GM23338 (cell line): ENCODE data around the gene SH3RF3. TPM values are rescaled to one million over a fixed set of nuclear protein-coding genes. Genes with fewer than 3 reads are reported as not detected.

Experiments used
- ATAC-seq: fragments of 200-7000 bp; cut with Tn5 transposase; 3 replicates; pipeline ENCODE4 v1.9.1; 2020
- DNase-seq: peaks from one replicate; pipeline ENCODE4 v3.0.0-alpha.2; 2015; ENCODE audit warnings: low spot score
- H2AFZ ChIP-seq: fragments of 200-600 bp; sonication (generic); 2 replicates; pipeline ENCODE4 v1.8.0; 2016; ENCODE audit warnings: antibody characterized with exemption, mild to moderate bottlenecking, moderate library complexity
- H3F3A ChIP-seq: fragments of 200-600 bp; sonication (generic); replicated peaks from 2 replicates; pipeline ENCODE4 v1.8.0; 2017; ENCODE audit warnings: antibody characterized with exemption, mixed run types, low read depth
- H3K27ac ChIP-seq: fragments of 200-600 bp; sonication (generic); 2 replicates; pipeline ENCODE4 v1.6.1; 2016; ENCODE audit warnings: low read depth
- H3K27me3 ChIP-seq: fragments of 200-600 bp; sonication (generic); 2 replicates; pipeline ENCODE4 v1.8.0; 2016; ENCODE audit warnings: mild to moderate bottlenecking, mixed run types, moderate library complexity; ENCODE audit not compliant: insufficient read depth
- H3K36me3 ChIP-seq: fragments of 200-600 bp; sonication (generic); 2 replicates; pipeline ENCODE4 v1.8.0; 2016; ENCODE audit warnings: mild to moderate bottlenecking; ENCODE audit not compliant: insufficient read depth
- H3K4me1 ChIP-seq: fragments of 200-600 bp; sonication (generic); 2 replicates; pipeline ENCODE4 v1.8.0; 2016; ENCODE audit warnings: mild to moderate bottlenecking, moderate library complexity; ENCODE audit not compliant: insufficient read depth
- H3K4me2 ChIP-seq: fragments of 200-600 bp; sonication (generic); 2 replicates; pipeline ENCODE4 v1.7.1; 2017; ENCODE audit warnings: mixed run types
- H3K4me3 ChIP-seq: fragments of 200-600 bp; sonication (generic); 2 replicates; pipeline ENCODE4 v1.6.1; 2016; ENCODE audit warnings: mixed run types
- H3K79me2 ChIP-seq: fragments of 200-600 bp; sonication (generic); replicated peaks from 2 replicates; pipeline ENCODE4 v1.8.0; 2017; ENCODE audit warnings: mild to moderate bottlenecking; ENCODE audit not compliant: insufficient read depth
- H3K9me2 ChIP-seq: fragments of 200-600 bp; sonication (generic); 2 replicates; pipeline ENCODE4 v1.8.0; 2017; ENCODE audit not compliant: insufficient read depth
- H4K20me1 ChIP-seq: fragments of 200-600 bp; sonication (generic); replicated peaks from 2 replicates; pipeline ENCODE4 v1.8.0; 2017; ENCODE audit warnings: mild to moderate bottlenecking; ENCODE audit not compliant: insufficient read depth
- H3K27ac Mint-ChIP-seq: 2 replicates; pipeline ENCODE4 v1.8.0; 2020; ENCODE audit warnings: inconsistent platforms, mild to moderate bottlenecking, moderate library complexity, mixed read lengths
- H3K27me3 Mint-ChIP-seq: 3 replicates; pipeline ENCODE4 v1.8.0; 2022; ENCODE audit warnings: low read depth, mild to moderate bottlenecking, moderate library complexity, mixed read lengths, inconsistent platforms; ENCODE audit not compliant: insufficient read depth, poor library complexity
- H3K36me3 Mint-ChIP-seq: 3 replicates; pipeline ENCODE4 v1.8.0; 2021; ENCODE audit warnings: low read depth, mild to moderate bottlenecking, inconsistent platforms, moderate library complexity, mixed read lengths
- H3K4me1 Mint-ChIP-seq: 3 replicates; pipeline ENCODE4 v1.8.0; 2020; ENCODE audit warnings: mild to moderate bottlenecking, inconsistent platforms, mixed read lengths
- H3K4me3 Mint-ChIP-seq: 3 replicates; pipeline ENCODE4 v1.8.0; 2021; ENCODE audit warnings: moderate library complexity, mild to moderate bottlenecking, inconsistent platforms, mixed read lengths
- H3K9me3 Mint-ChIP-seq: 3 replicates; pipeline ENCODE4 v1.8.0; 2020; ENCODE audit warnings: moderate library complexity, mild to moderate bottlenecking, inconsistent platforms, mixed read lengths
- CREB1 ChIP-seq: fragments of 250-450 bp; sonication (Bioruptor Pico); IDR thresholded peaks from 2 replicates; pipeline ENCODE4 v1.5.0; 2020; ENCODE audit warnings: low read depth, mild to moderate bottlenecking, moderate library complexity
- EZH2phosphoT487 ChIP-seq: fragments of 200-600 bp; sonication (generic); IDR thresholded peaks from one replicate; pipeline ENCODE4 v1.8.1; 2018; ENCODE audit warnings: antibody characterized with exemption; ENCODE audit not compliant: unreplicated experiment
- JUNB ChIP-seq: IDR thresholded peaks from one replicate; pipeline ENCODE4 v1.6.1; 2016; ENCODE audit warnings: antibody characterized with exemption; ENCODE audit not compliant: unreplicated experiment
- NANOG ChIP-seq: IDR thresholded peaks from 2 replicates; pipeline ENCODE4 v1.6.1; 2016; ENCODE audit warnings: antibody characterized with exemption, borderline replicate concordance
- POLR2AphosphoS5 ChIP-seq: IDR thresholded peaks from 2 replicates; pipeline ENCODE4 v1.6.1; 2016; ENCODE audit warnings: antibody characterized with exemption, low read depth
- STAT1 ChIP-seq: IDR thresholded peaks from one replicate; pipeline ENCODE4 v1.6.1; 2016; ENCODE audit warnings: antibody characterized with exemption; ENCODE audit not compliant: unreplicated experiment
- ZNF114 ChIP-seq: fragments of 250-450 bp; sonication (Bioruptor Pico); IDR thresholded peaks from 2 replicates; pipeline ENCODE4 v1.5.0; 2020; ENCODE audit warnings: mild to moderate bottlenecking, moderate library complexity
- ZNF331 ChIP-seq: fragments of 250-450 bp; sonication (Bioruptor Pico); IDR thresholded peaks from 2 replicates; pipeline ENCODE4 v1.5.0; 2020; ENCODE audit warnings: low read depth, mild to moderate bottlenecking, moderate library complexity
- polyA plus RNA-seq: library from polyadenylated mRNA; unstranded; fragments of >200 nt; fragmentation: Nextera tagmentation; extraction: Ambion mirVana; gene quantifications from 2 replicates; pipeline ENCODE4 v1.2.1, GENCODE V29; 2016
- total RNA-seq: library from RNA; depleted of rRNA; stranded (reverse); fragments of >200 nt; shearing (Covaris generic); gene quantifications from 2 replicates; pipeline ENCODE4 v1.2.3, GENCODE V29; 2014
- TF ChIP-seq, protein P1 (sequence below), 2 experiments: fragments of 200-600 bp in 1 of 2; sonication (generic) in 1 of 2; conservative IDR thresholded peaks; 2 replicates each; pipeline versions ENCODE4 v1.5.1 to v1.6.1; 2016 to 2017; ENCODE audit warnings: antibody characterized with exemption in 2 of 2, low read depth in 2 of 2, mild to moderate bottlenecking in 2 of 2, moderate library complexity in 1 of 2
- TF ChIP-seq, protein P2 (sequence below): IDR thresholded peaks from one replicate; pipeline ENCODE4 v1.6.1; 2018; ENCODE audit warnings: antibody characterized with exemption; ENCODE audit not compliant: unreplicated experiment
- TF ChIP-seq, protein P3 (sequence below): IDR thresholded peaks from 2 replicates; pipeline ENCODE4 v1.6.1; 2016; ENCODE audit warnings: antibody characterized with exemption
- TF ChIP-seq, protein P4 (sequence below): fragments of 250-450 bp; sonication (Bioruptor Pico); IDR thresholded peaks from 2 replicates; pipeline ENCODE4 v1.5.0; 2020; ENCODE audit warnings: mild to moderate bottlenecking, moderate library complexity

The SH3RF3 gene
- total and polyA plus RNA-seq, 2 experiments from 2014 or later: 0.11 to 0.63 TPM

DNA sequence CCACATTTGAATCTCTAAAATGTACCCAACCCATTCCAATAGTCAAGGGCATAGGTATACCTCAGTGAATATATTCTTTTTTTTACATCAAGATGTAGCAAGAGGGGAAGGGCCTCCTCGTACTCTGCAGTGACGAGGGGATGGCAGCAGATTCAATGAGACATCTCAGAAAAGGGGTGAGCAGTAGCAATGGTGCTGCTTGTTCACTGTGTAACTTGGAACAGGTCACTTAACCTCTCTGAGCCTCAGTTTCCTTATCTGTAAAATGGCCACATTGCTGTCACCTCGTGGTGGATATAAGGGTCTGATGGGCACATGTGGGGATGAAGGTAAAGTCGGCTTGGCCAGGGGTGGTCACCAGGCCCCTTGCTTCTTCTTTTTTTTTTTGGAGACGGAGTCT, 263.1 kb downstream of the SH3RF3 start (continued):
- TF ChIP-seq, protein P1, sequence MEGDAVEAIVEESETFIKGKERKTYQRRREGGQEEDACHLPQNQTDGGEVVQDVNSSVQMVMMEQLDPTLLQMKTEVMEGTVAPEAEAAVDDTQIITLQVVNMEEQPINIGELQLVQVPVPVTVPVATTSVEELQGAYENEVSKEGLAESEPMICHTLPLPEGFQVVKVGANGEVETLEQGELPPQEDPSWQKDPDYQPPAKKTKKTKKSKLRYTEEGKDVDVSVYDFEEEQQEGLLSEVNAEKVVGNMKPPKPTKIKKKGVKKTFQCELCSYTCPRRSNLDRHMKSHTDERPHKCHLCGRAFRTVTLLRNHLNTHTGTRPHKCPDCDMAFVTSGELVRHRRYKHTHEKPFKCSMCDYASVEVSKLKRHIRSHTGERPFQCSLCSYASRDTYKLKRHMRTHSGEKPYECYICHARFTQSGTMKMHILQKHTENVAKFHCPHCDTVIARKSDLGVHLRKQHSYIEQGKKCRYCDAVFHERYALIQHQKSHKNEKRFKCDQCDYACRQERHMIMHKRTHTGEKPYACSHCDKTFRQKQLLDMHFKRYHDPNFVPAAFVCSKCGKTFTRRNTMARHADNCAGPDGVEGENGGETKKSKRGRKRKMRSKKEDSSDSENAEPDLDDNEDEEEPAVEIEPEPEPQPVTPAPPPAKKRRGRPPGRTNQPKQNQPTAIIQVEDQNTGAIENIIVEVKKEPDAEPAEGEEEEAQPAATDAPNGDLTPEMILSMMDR (conservative IDR thresholded peaks at IDR 0.05; ENCODE audit: low read depth in 2 of 2): no peak
- no peak for TF ChIP-seq POLR2AphosphoS5

DNA sequence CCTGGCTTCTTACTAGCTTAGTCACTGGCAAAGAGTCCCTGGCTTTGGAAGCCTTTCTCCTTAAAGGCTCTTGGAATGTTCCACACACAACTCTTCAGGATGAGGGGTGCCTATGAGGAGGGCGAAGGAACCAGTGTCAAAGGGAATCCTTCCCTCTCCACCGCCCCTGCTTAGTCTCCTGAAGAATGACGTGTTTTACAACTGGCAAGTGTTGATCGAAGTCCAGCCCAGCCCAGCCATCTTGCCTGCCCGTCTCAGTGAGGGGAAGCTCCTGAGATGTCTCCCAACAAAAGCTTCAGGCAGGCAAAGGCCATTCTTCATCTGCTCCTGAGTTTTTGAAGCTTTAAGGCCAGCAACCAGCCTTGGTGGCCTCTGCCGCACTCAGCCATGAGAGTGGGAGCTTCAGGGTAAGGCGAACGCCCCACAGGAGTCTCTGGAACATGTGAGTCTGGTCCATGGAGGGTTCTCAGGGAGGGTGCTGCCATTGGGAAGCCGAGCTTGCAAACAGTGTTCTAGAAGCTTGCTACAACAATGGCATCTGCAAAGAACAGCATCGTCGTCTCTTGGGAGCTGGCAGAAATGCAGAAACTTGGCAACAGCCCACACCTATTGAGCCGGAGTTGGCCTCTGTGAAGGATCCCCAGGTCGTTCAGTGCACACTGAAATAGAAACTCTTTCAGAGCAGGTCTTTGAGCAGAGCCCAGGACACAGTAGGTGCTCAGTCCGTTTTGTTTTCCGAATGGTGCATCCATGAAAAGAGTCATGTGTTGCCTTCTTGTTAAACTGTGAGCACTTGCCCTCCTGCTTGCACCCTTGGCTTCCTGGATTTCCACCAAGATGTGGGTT, 264.0 kb downstream of the SH3RF3 start:
- Mint-ChIP-seq H3K27ac (no peak overlapping the region), H3K4me1 (peaks cover 21% of the 10 kb centered on the region), H3K36me3 (no peaks in the 10 kb centered on the region), H3K27me3 (peaks cover 3% of the 10 kb centered on the region), H3K9me3 (no peaks in the 10 kb centered on the region), H3K4me3 (no peak overlapping the region)
- Histone ChIP-seq H3K4me3 (no peak overlapping the region), H3K79me2 (no peaks in the 10 kb centered on the region), H3K4me2 (no peak overlapping the region), H3K36me3 (no peaks in the 10 kb centered on the region), H3K4me1 (no peaks in the 10 kb centered on the region), H3K9me2 (no peaks in the 10 kb centered on the region), H3K27me3 (no peaks in the 10 kb centered on the region), H3K27ac (no peak overlapping the region), H2AFZ (no peak overlapping the region), H4K20me1 (no peaks in the 10 kb centered on the region), H3F3A (no peaks in the 10 kb centered on the region)
- no peak for TF ChIP-seq ZNF114
- TF ChIP-seq, protein P2, sequence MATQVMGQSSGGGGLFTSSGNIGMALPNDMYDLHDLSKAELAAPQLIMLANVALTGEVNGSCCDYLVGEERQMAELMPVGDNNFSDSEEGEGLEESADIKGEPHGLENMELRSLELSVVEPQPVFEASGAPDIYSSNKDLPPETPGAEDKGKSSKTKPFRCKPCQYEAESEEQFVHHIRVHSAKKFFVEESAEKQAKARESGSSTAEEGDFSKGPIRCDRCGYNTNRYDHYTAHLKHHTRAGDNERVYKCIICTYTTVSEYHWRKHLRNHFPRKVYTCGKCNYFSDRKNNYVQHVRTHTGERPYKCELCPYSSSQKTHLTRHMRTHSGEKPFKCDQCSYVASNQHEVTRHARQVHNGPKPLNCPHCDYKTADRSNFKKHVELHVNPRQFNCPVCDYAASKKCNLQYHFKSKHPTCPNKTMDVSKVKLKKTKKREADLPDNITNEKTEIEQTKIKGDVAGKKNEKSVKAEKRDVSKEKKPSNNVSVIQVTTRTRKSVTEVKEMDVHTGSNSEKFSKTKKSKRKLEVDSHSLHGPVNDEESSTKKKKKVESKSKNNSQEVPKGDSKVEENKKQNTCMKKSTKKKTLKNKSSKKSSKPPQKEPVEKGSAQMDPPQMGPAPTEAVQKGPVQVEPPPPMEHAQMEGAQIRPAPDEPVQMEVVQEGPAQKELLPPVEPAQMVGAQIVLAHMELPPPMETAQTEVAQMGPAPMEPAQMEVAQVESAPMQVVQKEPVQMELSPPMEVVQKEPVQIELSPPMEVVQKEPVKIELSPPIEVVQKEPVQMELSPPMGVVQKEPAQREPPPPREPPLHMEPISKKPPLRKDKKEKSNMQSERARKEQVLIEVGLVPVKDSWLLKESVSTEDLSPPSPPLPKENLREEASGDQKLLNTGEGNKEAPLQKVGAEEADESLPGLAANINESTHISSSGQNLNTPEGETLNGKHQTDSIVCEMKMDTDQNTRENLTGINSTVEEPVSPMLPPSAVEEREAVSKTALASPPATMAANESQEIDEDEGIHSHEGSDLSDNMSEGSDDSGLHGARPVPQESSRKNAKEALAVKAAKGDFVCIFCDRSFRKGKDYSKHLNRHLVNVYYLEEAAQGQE: no peak
- no peak for TF ChIP-seq STAT1
- no peak for TF ChIP-seq EZH2phosphoT487
- no peak for TF ChIP-seq NANOG
- no peak for TF ChIP-seq CREB1 (CRISPR knock-in tag)
- TF ChIP-seq ZNF331 (CRISPR knock-in tag): no peak
- TF ChIP-seq, protein P3, sequence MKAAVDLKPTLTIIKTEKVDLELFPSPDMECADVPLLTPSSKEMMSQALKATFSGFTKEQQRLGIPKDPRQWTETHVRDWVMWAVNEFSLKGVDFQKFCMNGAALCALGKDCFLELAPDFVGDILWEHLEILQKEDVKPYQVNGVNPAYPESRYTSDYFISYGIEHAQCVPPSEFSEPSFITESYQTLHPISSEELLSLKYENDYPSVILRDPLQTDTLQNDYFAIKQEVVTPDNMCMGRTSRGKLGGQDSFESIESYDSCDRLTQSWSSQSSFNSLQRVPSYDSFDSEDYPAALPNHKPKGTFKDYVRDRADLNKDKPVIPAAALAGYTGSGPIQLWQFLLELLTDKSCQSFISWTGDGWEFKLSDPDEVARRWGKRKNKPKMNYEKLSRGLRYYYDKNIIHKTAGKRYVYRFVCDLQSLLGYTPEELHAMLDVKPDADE: no peak
- TF ChIP-seq, protein P4, sequence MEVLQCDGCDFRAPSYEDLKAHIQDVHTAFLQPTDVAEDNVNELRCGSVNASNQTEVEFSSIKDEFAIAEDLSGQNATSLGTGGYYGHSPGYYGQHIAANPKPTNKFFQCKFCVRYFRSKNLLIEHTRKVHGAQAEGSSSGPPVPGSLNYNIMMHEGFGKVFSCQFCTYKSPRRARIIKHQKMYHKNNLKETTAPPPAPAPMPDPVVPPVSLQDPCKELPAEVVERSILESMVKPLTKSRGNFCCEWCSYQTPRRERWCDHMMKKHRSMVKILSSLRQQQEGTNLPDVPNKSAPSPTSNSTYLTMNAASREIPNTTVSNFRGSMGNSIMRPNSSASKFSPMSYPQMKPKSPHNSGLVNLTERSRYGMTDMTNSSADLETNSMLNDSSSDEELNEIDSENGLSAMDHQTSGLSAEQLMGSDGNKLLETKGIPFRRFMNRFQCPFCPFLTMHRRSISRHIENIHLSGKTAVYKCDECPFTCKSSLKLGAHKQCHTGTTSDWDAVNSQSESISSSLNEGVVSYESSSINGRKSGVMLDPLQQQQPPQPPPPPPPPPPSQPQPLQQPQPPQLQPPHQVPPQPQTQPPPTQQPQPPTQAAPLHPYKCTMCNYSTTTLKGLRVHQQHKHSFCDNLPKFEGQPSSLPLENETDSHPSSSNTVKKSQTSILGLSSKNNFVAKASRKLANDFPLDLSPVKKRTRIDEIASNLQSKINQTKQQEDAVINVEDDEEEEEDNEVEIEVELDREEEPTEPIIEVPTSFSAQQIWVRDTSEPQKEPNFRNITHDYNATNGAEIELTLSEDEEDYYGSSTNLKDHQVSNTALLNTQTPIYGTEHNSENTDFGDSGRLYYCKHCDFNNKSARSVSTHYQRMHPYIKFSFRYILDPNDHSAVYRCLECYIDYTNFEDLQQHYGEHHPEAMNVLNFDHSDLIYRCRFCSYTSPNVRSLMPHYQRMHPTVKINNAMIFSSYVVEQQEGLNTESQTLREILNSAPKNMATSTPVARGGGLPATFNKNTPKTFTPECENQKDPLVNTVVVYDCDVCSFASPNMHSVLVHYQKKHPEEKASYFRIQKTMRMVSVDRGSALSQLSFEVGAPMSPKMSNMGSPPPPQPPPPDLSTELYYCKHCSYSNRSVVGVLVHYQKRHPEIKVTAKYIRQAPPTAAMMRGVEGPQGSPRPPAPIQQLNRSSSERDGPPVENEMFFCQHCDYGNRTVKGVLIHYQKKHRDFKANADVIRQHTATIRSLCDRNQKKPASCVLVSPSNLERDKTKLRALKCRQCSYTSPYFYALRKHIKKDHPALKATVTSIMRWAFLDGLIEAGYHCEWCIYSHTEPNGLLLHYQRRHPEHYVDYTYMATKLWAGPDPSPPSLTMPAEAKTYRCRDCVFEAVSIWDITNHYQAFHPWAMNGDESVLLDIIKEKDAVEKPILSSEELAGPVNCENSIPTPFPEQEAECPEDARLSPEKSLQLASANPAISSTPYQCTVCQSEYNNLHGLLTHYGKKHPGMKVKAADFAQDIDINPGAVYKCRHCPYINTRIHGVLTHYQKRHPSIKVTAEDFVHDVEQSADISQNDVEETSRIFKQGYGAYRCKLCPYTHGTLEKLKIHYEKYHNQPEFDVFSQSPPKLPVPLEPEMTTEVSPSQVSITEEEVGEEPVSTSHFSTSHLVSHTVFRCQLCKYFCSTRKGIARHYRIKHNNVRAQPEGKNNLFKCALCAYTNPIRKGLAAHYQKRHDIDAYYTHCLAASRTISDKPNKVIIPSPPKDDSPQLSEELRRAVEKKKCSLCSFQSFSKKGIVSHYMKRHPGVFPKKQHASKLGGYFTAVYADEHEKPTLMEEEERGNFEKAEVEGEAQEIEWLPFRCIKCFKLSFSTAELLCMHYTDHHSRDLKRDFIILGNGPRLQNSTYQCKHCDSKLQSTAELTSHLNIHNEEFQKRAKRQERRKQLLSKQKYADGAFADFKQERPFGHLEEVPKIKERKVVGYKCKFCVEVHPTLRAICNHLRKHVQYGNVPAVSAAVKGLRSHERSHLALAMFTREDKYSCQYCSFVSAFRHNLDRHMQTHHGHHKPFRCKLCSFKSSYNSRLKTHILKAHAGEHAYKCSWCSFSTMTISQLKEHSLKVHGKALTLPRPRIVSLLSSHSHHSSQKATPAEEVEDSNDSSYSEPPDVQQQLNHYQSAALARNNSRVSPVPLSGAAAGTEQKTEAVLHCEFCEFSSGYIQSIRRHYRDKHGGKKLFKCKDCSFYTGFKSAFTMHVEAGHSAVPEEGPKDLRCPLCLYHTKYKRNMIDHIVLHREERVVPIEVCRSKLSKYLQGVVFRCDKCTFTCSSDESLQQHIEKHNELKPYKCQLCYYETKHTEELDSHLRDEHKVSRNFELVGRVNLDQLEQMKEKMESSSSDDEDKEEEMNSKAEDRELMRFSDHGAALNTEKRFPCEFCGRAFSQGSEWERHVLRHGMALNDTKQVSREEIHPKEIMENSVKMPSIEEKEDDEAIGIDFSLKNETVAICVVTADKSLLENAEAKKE (CRISPR knock-in tag): no peak
- no peak for TF ChIP-seq POLR2AphosphoS5
- no peak for TF ChIP-seq JUNB
- no peak for DNase-seq
- ATAC-seq: no peak
